GM19240 (cell line): ENCODE data around the gene BCL2L2.
"Not testable (repeated sequence)": the region's sequence is repeated elsewhere in the genome, so short reads cannot be mapped to it uniquely, and the experiment has no call there.

ENCODE experiments used
- DNase-seq: peaks from one replicate; pipeline ENCODE4 v3.0.0; 2011; ENCODE audit warnings: low spot score; ENCODE audit not compliant: insufficient read length

The BCL2L2 gene

GRCh38 chr14:23306412-23307145 lies at the start of gene BCL2L2:
Gene BCL2L2, plus strand, starts transcription at chr14:23306833. Its CDS starts 935 bp downstream, at chr14:23307768.
- no peak for DNase-seq

- no peak for DNase-seq
These were observed 48.4 kb upstream of the BCL2L2 start for GRCh38 chr14:23258256-23258655.

GRCh38 chr14:23259426-23259825 lies 47.2 kb upstream of the BCL2L2 start:
- DNase-seq, result no peak

GRCh38 chr14:23260849-23261248 lies 45.8 kb upstream of the BCL2L2 start:
- DNase-seq, result not testable (repeated sequence)

GRCh38 chr14:23269193-23269592 lies 37.4 kb upstream of the BCL2L2 start:
- no peak for DNase-seq

- no peak for DNase-seq
These were observed 31.2 kb upstream of the BCL2L2 start for GRCh38 chr14:23275412-23275811.

- DNase-seq, result no peak
These were observed 29.4 kb upstream of the BCL2L2 start for GRCh38 chr14:23277189-23277588.

- DNase-seq, result not testable (repeated sequence)
These were observed 28.7 kb upstream of the BCL2L2 start for GRCh38 chr14:23277928-23278327.

- DNase-seq, result no peak
These were observed 25.4 kb upstream of the BCL2L2 start for GRCh38 chr14:23281247-23281646.

GRCh38 chr14:23284654-23285529 lies 21.7 kb upstream of the BCL2L2 start:
- no peak for DNase-seq

GRCh38 chr14:23285530-23286019 lies 21.1 kb upstream of the BCL2L2 start:
- peak; percentile 30 for DNase-seq

GRCh38 chr14:23286020-23286901 lies 20.4 kb upstream of the BCL2L2 start, which contains the start of gene HOMEZ:
Gene HOMEZ, minus strand, starts transcription at chr14:23286132. Its CDS starts 180 bp downstream, at chr14:23285952.
- DNase-seq, result peak; percentile 94

GRCh38 chr14:23286902-23287479 lies 19.6 kb upstream of the BCL2L2 start:
- no peak for DNase-seq

GRCh38 chr14:23294734-23295561 lies 11.7 kb upstream of the BCL2L2 start:
- DNase-seq, result no peak

- no peak for DNase-seq
These were observed 10.4 kb upstream of the BCL2L2 start for GRCh38 chr14:23296012-23296777.

- no peak for DNase-seq
These were observed 9.5 kb upstream of the BCL2L2 start for GRCh38 chr14:23297096-23297495.

GRCh38 chr14:23297611-23298277 lies 8.9 kb upstream of the BCL2L2 start:
- no peak for DNase-seq

GRCh38 chr14:23299211-23299957 lies 7.2 kb upstream of the BCL2L2 start:
- no peak for DNase-seq
